NCI-H524 treated with DMSO at 0.1 percent for 48 hours (cell line): Measurements from ENCODE around the gene ORMDL1.
A peak's percentile ranks its signal among the peaks of the same experiment; 100 is the strongest.

Experiments used
- DNase-seq: peaks from one replicate; lab custom pipeline; 2025; lab: John Stamatoyannopoulos, UW

The ORMDL1 gene, protein sequence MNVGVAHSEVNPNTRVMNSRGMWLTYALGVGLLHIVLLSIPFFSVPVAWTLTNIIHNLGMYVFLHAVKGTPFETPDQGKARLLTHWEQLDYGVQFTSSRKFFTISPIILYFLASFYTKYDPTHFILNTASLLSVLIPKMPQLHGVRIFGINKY

DNA sequence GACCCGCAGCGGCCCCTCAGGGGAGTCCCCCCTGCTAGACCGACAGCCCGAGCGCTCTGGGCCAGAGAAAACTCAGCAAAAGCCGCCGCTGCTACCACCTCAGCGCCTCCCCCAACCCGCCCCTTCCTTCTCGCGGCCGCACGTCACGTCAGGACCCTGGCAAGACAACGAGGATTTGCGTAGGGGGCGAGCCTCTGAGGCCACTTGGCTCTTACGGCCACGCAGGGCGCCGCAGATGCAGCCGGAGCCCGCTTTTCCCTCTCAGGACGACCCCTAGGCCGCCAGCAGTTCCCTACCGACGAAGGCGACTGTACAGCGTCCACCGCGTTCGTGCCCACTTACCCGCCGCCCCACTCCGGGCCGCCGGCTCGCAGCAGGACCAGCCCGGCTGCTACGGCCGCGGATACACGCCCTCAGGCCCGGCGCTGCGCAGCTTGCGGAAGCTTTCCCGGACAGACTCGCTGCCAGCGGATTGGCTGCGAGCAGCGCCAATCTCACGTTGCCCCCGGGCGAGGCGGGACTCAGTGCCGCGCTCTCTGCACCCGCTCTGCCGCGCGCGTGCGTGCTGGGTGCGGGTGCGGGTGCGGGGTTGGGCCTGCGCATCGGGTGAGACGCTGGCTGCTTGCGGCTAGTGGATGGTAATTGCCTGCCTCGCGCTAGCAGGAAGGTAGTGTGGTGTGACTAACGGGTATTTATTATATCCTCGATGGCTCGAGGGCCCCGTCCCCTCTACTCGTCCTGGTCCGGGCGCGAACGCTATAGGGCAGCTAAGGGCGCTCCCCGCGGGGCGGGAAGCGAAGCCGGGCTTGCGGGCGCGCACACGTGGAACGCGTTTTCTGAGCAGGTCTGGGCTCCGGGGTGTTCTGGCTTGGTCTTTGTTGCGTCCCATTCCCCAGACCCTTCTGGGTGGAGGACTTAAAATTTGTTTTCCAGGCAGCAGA, at the start of gene ORMDL1, which contains the start of gene PMS1:
Gene ORMDL1, minus strand, starts transcription at position 413 of the 941 bp plus-strand sequence. CDS start 1,744 bp downstream, outside the sequence.
Gene PMS1, plus strand, starts transcription at position 524 of the 941 bp plus-strand sequence. CDS start 7,360 bp downstream, outside the sequence.
- peak; percentile 71 for DNase-seq

DNA sequence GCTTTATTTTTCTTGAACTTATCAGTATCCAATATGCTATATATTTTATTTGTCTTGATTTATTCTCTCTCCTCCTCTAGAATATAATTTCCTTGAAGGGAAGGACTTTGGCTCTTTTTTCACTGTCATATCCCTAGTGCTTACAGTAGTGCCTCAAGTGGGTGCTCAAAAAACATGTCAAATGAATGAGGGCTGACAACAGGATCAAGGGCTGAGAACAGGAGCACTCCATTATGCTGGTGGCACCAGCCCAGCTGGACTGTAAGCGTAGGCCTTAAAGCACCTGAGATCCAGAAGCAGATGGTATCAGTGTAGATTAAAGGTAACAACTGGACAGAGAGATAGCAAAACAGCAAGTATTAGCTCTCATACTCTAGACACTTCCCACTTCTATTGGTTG, 46.4 kb upstream of the ORMDL1 start:
- DNase-seq: peak; percentile 13

DNA sequence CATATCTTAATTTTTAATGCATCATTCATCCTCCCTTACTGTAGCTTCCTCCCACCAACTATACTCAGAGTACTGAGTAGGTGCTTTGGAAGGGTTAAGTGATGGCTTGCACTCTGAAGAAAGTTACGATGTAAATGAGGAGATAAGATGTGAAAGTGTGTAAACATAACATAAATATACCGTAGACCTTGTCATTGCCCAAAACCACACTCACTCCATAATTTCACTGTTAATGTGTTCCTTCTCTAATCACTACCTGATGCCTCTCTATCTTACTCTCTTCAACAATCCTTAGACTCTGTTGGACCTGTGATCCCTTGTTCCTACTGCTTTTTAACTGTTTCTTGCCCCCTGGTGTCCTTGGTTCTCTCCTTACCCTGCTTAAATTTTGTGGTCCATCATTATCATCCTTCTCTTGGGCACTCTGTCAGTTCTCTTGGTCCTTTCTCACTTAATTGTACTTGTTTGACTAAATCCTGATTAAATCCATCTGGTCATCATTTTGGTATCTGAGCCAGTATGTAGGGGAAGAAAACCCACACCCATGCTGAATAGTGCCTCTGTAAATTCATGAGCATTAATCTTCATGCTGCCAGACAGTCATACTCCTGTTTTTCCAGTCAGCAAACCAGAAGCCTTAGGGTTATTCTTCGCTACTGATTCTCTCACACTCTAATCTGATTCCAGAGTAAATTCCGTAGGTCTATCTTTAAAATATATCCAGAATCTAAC, 45.1 kb upstream of the ORMDL1 start:
- no peak for DNase-seq

DNA sequence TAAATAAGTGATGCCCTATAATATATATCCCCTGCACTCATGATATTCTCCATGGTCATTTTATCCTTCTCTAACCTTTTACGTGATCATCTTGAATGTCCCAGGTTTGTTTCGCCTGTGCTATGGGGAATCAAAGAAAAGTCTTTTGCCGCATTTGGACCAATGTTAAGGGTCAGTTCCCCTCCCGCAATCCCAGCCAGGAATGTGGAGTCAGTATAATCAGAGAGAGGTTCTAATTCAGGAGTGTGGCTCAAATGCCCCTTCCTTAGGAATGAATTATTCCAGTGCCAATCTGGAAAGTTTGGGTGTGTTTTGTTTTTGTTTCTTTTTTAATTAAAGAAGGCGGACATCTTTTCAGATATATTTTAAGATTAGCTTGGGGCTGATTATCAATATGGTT, 41.9 kb upstream of the ORMDL1 start:
- no peak for DNase-seq

DNA sequence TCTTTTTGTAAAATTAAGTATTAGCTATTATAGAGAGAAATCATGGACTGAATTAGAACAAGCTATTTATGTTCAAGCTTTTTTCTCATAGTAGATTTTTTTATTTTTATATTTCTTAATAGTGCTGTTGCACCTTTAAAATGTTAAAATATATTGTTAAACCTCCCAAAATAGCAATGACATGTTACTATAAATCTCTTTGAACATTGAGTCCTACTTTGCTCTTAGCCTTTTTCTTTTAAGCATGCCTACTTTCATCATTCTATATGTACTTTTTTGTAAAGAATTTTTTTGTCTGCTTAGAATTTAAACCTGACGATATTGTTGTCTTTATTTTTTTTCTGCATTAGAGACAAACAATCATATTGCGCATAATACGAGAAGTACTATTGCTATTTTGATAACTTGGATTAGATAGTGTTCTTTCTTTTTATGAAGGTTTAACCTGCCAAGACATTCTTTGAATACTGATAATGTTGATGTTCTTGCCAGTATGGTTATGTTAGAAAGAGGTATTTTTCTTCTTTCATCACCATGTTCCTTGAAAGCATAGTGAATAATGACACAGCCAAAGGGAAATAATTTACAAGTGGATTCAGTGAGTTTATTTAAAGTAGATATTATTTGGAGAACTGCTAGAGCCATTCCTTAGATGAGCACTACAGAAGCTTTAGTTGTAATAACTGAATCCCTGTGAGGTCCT, 40.7 kb upstream of the ORMDL1 start:
- no peak for DNase-seq

DNA sequence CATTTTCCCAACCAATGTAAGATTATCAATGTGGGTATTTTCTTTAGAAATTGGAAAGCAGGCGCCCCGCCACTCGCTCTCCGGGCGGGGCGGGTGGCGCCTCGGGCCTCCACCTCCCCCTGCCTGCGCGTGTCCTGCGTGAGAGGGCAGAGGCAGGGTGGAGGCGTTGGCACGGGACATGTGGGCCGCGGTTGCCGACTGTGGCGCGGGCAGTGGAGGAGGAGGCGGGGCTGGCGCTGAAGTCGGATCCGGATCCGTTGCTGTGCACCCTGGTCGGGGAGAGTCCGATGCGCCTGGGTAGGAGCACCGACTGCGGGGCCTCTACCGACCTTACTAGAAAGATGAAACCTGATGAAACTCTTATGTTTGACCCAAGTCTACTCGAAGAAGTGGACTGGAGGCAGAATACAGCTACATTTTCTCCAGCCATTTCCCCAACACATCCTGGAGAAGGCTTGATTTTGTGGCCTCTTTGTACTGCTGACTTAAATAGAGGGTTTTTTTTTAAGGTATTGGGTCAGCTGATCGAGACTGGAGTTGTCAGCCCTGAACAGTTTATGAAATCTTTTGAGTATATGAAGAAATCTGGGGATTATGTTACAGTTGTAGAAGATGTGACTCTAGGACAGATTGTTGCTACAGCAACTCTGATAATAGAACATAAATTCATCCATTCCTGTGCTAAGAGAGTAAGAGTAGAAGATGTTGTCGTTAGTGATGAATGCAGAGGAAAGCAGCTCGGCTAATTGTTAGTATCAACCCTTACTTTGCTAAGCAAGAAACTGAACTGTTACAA, 38.0 kb upstream of the ORMDL1 start:
- DNase-seq: no peak

DNA sequence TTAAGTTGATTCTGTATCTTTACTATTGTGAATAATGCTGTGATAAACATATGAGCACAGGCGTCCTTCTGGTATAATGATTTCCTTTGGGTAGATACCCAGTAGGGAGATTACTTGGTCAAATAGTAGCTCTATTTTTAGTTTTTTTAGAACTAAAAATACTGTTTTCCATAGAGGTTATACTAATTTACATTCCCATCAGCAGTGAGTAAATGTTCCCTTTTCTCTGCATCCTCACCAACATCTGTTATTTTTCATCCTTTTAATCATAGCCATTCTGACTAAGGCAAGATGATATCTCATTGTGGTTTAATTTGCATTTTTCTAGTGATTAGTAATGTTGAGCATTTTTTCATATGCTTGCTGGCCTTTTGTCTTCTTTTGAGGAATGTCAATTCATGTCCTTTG, 35.2 kb upstream of the ORMDL1 start:
- no peak for DNase-seq

DNA sequence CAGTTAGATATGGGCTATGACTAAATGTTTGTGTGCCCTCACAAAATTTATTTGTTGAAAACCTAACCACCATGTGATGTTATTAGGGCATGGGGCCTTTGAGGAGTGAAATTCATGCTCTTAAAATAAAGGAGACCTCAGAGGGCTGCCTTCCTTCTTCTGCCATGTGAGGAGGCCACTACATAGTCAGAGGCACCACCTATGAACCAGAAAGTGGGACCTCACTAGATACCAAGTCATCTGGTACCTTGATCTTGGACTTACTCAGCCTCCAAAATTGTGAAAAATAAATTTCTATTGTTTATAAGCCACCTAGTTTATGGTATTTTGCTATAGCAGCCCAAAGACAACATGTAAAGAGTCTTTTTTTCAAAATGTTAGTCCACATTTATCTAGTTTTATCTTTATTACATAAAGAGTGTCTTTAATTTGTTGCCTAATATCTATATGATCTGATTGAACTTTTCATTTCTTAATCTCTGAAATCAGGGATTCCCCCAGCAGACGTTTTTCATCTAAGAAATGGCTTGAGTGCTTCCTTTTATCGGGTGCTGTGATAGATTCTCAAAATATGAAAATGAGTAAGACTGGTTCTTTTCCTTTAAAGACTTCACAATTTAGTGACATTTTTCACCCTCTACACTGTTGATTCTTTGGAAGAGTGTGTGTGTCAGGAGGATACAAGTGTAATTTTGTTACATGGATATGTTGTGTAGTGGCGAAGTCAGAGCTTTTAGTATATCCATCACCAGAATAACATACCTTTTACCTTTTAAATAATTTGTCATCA, 34.3 kb upstream of the ORMDL1 start:
- DNase-seq: no peak

DNA sequence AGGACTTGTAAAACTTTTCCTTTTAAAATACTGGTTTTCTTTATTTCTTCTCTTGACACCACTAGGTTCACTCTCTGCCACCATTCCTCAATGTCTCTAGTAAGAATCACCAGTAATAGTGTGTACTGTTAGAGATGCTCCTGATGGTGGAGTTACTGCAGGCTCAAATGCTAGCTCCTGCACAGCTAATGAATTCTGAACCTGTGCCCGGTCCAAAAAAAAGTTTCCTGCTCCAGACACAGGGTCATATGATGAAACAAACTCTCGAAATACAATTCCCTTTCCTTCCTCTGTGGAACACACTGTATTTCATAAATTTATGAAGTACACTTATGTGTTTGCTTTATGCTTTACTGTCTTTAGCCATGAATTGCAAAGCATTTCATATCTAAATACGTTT, 19.3 kb upstream of the ORMDL1 start:
- no peak for DNase-seq

DNA sequence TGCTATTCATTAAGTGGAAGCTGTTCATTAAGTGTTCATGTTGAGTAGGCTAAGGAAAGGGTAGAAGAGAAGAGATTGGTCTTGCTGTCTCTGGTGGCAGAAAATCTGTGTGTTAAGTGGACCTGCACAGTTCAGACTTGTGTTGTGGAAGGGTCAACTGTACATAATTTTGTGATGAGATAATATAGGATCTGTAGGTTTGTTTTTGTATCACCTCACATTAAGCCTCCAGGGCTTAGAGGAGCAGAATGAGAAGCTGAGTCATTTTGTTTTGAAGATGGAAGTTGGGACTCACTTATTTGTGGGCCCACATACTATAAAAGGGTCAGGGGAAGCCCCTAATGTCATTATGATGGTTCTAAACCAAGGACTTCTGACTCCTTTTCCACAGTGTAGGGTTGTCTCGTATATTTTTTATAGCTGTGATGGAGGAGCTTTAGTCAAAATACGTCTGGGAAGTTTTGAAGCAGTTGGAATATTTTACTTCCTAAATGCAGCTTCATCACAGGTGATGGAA, 18.3 kb upstream of the ORMDL1 start:
- DNase-seq: no peak

DNA sequence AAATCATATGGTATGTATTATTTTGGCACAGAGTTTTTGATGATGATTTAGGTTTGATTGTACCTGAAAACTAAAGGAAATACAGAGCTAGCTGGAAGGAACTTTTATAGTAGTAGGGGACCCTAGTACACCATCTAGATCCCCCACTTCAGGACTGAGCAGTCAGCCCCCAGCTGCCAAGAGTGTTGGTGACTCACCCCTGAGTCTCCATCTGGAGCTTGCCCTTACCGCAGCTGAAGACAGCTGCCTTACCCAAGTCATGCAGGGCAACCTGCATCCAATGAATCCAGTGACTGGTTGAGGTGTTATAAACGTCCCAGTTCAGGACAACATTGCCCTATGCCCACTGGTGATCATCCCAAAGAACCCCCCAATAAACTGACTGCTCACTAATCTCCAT, 15.4 kb upstream of the ORMDL1 start:
- no peak for DNase-seq

DNA sequence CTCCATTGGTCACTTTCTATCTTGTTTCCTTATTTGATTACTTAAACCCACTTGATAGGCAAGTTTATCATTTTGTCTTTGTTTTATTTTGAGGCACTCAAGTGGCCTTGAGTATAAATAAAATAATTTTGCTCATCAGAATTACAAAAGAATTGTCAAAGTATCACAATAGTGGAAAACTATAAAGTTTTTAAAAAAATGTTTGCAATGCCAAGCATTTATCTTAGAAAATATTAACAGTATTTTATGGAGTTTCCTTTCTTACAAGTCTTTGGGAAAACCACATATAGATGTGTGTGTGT, 14.8 kb upstream of the ORMDL1 start:
- DNase-seq: no peak

DNA sequence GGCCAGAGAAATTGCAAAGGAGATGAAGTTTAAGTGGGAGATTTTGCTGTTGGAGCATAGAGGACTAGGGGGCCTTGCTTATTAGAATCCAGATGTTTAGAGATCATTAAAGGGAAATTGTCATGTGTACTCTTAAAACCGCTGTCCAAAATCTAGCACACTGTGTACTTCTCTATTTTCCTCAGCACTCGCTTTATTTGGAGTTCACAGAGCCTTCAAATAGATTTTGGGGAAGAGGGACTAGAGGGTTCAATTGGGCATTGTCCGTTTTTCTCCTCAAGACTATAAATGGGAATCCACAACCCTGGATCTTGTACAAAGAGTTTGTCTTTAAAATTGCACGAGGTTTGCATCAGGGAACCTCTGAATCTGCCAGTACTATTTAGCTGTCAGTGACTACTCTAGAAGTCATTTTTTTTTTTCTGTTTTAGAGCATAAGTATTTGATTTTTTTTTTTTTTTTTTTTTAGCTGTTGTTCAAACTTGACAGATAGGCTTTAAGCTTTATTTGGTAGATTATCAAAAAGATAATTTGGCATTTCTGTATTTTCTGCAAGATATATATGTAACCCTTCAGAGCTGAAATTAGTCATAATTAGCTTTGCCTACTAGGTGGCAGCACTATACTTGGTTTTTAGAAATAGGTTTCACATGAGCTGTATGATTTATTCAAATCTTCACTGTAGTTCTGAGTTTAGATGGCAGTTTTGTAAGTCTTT, 14.3 kb upstream of the ORMDL1 start:
- no peak for DNase-seq

DNA sequence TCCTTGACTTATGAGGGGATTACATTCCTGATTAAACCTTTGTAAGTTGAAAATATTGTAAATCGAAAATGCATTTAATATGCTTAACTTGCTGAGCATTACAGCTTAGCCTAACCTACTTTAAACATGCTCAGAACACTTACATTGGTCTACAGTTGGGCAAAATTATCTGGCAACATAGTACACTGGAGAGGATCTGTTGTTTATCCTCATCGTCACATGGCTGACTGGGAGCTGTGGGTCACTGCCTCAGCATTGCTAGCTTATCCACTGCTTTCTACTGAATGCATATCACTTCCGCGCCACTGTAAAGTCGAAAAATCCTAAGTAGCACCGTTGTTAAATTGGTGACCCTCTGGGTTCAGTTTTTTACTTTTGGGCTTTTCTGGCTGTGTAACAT, 13.8 kb upstream of the ORMDL1 start:
- no peak for DNase-seq

DNA sequence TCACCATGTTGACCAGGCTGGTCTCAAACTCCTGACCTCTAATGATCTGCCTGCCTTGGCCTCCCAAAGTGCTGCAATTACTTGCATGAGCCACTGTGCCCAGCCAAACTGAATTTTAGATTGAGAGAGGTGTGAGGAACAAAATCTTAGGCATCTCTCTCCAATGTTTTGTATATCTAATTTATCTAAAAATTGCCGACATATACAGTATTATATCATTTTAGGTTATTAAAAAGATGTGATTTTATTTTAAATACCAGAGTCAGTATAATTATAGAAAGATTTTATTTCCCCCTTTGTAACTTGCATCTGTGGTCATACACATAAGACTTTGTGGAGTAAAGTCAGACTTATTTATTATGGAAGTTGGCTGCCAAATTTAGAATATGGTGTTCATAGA, 10.2 kb upstream of the ORMDL1 start:
- no peak for DNase-seq

DNA sequence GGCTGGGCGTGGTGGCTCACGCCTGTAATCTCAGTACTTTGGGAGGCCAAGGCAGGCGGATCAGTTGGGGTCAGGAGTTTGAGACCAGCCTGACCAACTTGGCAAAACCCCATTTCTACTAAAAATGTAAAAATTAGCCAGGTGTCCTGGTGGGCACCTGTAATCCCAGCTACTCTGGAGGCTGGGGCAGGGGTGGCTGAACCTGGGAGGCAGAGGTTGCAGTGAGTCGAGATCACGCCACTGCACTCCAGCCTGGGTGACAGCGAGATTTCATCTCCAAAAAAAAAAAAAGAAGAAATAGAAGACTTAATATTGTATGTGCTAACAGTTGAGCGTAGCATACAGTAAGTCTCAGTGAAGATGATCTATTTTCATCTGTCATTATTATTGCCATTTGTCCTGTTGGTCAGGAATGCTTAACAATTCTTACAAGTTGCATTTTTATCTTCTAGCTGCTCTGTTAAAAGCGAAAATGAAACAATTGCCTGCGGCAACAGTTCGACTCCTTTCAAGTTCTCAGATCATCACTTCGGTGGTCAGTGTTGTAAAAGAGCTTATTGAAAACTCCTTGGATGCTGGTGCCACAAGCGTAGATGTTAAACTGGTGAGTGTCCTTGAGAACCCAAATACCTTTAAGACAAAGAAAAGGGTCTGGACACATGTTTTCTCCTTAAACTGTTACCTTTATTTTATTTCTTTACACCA, 7.4 kb upstream of the ORMDL1 start:
- no peak for DNase-seq

DNA sequence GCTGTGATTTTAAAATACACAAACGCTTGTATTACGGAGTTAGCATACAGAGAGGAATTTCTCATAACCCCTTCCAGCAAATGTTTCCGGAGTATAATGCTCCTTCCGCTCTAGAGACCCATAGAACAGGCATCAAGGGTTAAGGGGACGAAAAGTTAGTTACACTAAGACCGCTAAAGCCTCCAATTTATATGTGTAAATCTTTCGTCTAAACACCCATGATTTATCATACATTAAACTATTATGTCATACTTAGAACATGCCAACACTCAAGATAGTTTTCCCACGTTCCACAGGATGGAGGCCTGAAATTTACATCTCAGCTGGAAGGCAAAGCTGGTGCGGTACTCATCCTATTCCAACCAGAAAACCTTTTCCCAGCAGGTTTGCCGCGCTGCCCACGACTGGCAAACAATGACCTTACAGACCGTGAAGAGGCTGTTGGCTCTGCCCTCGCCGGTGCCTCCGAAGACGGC, 650 bp downstream of the ORMDL1 start:
- DNase-seq: no peak

DNA sequence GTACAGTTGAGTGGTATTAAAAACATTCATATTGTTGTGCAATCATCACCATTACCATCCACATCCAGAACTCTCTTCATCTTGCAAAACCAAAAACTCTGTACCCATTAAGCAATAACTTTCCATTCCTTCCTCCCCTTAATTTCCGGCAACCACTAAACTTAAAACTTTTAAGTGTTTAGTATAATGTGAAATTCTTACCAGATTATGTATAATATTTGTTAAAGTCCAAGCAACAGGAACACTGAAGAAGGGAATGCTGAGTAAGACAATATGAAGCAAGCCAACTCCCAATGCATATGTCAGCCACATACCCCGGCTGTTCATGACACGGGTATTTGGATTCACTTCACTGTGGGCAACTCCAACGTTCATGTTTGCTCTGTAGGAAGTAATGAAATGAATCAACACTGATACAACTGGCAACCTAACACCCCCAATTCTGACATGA, 1.9 kb downstream of the ORMDL1 start:
- no peak for DNase-seq

DNA sequence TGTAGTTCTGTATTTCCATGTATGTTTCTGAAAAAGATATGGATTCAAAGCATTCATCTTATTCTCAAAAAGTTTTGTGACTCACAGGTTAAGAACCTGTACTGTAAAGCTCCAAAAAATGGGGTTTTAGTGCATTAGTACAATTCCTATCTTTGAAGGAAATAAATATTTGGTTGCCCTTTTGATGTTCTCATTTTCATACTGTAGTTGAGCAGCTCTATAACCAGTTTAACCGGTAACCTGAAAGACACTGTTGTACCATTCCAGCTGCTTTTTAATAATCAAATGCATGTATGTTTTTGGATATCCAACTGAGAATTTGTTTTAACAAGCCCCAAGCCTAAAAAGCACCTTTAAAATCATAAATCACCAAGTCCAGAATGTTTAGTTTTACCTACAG, 11.9 kb downstream of the ORMDL1 start:
- DNase-seq: no peak
